Measurements from ENCODE around the gene BRINP1. TPM values are rescaled to one million over a fixed set of nuclear protein-coding genes. Genes with fewer than 3 reads are reported as not detected.

Gene BRINP1
- total and polyA plus RNA-seq, 2 experiments from 2014 or later = 13.4 to 33.5 TPM

- TF ChIP-seq ZNF462 (CRISPR knock-in tag; IDR thresholded peaks at IDR 0.05) (no peak), STAT1 (IDR thresholded peaks at IDR 0.05; ENCODE audit: unreplicated experiment) (no peak), JUNB (IDR thresholded peaks at IDR 0.05; ENCODE audit: unreplicated experiment) (no peak), EZH2 (IDR thresholded peaks at IDR 0.05; ENCODE audit: low read depth, unreplicated experiment) (no peak), ZNF331 (CRISPR knock-in tag; IDR thresholded peaks at IDR 0.05; ENCODE audit: low read depth) (no peak), NANOG (IDR thresholded peaks at IDR 0.05; ENCODE audit: borderline replicate concordance) (no peak), CREB1 (CRISPR knock-in tag; IDR thresholded peaks at IDR 0.05; ENCODE audit: low read depth) (no peak)
- TF ChIP-seq, protein P1, sequence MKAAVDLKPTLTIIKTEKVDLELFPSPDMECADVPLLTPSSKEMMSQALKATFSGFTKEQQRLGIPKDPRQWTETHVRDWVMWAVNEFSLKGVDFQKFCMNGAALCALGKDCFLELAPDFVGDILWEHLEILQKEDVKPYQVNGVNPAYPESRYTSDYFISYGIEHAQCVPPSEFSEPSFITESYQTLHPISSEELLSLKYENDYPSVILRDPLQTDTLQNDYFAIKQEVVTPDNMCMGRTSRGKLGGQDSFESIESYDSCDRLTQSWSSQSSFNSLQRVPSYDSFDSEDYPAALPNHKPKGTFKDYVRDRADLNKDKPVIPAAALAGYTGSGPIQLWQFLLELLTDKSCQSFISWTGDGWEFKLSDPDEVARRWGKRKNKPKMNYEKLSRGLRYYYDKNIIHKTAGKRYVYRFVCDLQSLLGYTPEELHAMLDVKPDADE (IDR thresholded peaks at IDR 0.05) = no peak
Measured at GRCh38 chr9:119177196-119177595, 192.0 kb downstream of the BRINP1 start (continued).

DNA sequence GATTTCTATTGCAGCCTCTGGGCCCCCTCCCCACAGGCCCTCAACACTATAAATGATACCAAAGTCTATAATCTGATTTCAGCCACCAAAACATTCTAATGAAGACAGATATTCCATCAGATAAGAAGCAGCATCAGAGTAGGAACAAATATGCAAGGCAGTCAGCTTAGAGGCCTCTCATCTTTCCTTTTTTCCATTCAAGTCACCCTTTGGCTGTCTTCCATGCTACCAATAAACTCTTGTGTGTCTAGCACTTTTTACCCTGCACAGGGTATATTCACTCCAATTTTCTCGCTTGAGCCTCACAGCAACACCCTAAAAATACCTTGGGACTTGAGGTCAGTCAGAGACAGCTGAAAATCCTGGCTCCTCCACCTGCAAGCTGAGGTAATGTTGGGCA is 193.7 kb downstream of the BRINP1 start:
- Histone ChIP-seq H3K9me2 (ENCODE audit: insufficient read depth) (no peaks in the 10 kb centered on the region), H3K27me3 (ENCODE audit: insufficient read depth) (no peaks in the 10 kb centered on the region), H3K79me2 (replicated peaks; ENCODE audit: insufficient read depth) (no peaks in the 10 kb centered on the region), H3K27ac (ENCODE audit: low read depth) (no peak overlapping the region), H3K4me3 (no peak overlapping the region), H3F3A (replicated peaks; ENCODE audit: low read depth) (no peaks in the 10 kb centered on the region), H3K4me1 (ENCODE audit: insufficient read depth) (peaks cover 5% of the 10 kb centered on the region; the same call in 1 of the 2 replicates), H3K4me2 (no peak overlapping the region), H4K20me1 (replicated peaks; ENCODE audit: insufficient read depth) (no peaks in the 10 kb centered on the region), H3K36me3 (ENCODE audit: insufficient read depth) (no peaks in the 10 kb centered on the region), H2AFZ (no peak overlapping the region)
- peak overlapping the region; percentile 72; the same call in 1 of the 2 replicates for H3K27ac Mint-ChIP-seq
- ATAC-seq = no peak
- no peak overlapping the region for H3K4me3 Mint-ChIP-seq
- no peak for DNase-seq (ENCODE audit: low spot score)
- H3K9me3 Mint-ChIP-seq = no peaks in the 10 kb centered on the region
- peaks cover 9% of the 10 kb centered on the region for H3K36me3 Mint-ChIP-seq (ENCODE audit: low read depth)
- peaks cover 4% of the 10 kb centered on the region for H3K27me3 Mint-ChIP-seq (ENCODE audit: insufficient read depth, low read depth, poor library complexity)
- peaks cover 17% of the 10 kb centered on the region; the same call in 2 of the 3 replicates for H3K4me1 Mint-ChIP-seq
- TF ChIP-seq STAT1 (IDR thresholded peaks at IDR 0.05; ENCODE audit: unreplicated experiment) = no peak
- TF ChIP-seq, protein P1 (IDR thresholded peaks at IDR 0.05) = no peak
